Daoy (cell line): ENCODE measurements around the gene SPON1. TPM values are rescaled to one million over a fixed set of nuclear protein-coding genes. Genes with fewer than 3 reads are reported as not detected.
"Not testable (repeated sequence)": the region's sequence is repeated elsewhere in the genome, so short reads cannot be mapped to it uniquely, and the experiment has no call there.

Source experiments
- DNase-seq: peaks from one replicate; pipeline ENCODE4 v3.0.0-alpha.2; 2015; ENCODE audit warnings: low read depth
- total RNA-seq: library from RNA; depleted of rRNA; stranded (reverse); fragments of >200 nt; shearing (Covaris generic); gene quantifications from 2 replicates; pipeline ENCODE4 v1.2.3, GENCODE V29; 2014

The SPON1 gene
- total RNA-seq, 1 experiment from 2014 or later = 0.11 TPM

DNA sequence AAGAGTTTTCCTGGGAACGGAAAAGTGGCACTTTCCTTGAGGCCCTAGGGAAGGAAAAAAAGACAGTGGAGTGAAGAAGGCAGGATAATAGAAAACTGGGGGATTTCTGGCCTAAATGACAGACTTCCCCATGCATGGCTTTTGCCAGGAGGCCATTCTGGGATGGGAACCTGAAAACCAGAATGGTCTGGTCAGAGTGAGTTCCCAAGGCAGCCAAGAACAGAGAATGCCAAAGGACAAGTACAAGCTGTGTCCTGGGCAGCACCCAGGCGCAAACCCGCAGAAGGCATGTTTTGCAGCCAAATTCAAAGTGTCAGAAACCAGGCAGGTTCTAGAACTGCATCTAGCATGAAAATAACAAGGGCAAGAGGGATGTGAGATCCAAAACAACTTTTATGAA, 162.4 kb downstream of the SPON1 start:
- DNase-seq = no peak

DNA sequence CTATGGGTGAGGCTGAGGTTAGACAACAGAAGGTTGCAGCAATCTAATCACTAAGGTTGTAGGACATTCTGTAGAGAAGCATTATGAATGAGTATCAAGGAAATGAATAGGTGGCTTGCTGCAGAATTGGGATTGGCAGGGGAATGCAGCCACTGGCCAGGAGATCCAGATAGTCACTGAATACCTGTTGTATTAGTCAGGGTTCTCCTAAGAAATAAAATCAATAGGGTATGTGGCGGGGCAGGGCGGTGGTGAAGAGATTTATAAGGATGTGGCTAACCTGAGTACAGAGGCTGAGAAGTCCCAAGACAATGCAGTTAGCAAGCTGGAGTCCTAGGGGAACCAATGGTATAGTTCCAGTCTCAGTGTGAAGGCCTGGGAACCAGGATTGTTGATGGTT, 163.0 kb downstream of the SPON1 start:
- peak; percentile 2 for DNase-seq

DNA sequence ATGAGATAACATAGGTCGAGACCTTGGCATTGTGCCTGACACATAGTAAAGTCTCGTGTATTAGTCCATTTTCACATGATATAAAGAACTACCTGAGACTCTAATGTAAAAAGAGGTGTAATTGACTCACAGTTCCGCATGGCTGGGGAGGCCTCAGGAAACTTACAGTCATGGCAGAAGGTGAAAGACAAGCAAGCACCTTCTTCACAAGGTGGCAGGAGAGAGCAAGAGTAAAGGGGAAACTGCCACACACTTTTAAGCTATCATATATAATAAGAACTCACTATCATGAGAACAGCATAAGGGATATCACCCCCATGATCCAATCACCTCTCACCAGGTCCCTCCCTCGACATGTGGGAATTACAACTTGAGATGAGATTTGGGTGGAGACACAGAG, 165.2 kb downstream of the SPON1 start:
- no peak for DNase-seq

DNA sequence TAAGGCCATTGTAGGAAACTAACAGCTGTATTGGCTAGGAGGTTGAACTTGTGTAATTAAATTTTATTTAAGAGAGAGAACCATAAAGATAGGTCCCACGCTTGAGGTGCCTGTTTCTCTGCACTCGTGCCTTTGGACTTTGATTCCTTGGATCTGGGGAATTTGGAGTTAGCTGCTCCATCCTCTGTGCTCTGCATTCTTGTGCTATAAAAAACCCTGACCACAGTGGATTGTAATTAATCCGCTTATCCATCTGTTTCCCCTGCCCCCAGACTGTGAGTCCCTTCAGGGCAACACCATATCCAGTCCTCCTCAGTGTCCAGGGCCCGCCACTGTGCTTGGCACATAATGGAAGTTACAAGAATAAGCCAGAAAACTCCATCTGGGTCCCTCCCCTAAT, 169.8 kb downstream of the SPON1 start:
- DNase-seq = peak; percentile 2

DNA sequence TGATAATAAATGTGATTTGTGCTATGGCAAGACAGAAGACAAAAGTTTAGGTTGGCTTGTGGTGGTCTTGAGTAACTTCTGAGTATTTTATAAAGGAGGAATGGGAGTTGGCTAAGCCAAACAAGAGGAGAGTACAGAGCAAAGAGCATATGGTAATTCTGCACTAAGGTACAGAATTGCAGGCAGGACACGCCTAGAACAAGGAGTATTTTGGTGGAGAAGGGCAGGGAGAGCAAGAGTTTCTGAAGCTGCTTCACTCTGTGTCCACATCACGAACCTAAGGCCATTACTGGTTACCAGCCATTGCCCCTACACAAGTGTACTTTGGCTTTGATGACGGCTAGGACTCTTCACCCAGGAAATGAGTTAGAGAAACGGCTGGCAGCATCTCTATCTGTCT, 170.9 kb downstream of the SPON1 start:
- no peak for DNase-seq

DNA sequence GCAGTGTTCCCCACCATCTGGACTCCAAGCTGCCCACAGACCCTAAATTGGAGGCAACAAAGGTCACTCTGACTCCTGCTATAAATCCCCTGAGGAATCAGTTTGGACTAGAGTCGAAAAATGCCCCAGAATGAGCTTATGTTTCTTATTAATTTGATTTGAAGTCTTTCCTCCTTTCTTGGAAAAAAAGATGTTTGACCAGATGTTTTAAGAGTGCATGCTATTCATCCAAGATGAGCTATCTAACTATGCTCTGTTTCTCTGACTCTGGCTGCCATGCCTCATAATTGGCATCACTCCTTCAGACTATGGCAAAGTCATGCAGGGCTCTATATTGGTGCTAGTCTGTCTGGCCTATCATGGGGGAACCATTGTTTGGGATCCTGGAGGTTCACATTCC, 174.0 kb downstream of the SPON1 start:
- no peak for DNase-seq

DNA sequence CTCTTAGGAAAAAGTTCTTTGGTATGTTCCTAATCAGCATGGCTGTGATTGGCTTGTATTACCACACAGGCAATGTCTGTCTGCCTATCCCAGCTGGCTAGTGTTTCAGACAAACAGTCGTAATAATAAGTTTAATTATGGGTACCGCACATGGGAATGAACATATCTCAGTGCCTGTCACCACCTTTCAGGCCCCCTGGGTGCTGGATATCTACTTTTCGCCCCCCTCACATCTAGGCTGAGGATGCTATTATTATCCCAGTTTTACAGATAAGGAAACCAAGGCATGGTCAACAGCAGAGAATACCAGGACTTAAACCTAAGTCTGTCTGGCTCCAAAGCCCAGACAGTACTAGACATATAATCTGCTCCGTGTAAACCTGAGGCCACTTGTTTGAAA, 174.8 kb downstream of the SPON1 start:
- no peak for DNase-seq

DNA sequence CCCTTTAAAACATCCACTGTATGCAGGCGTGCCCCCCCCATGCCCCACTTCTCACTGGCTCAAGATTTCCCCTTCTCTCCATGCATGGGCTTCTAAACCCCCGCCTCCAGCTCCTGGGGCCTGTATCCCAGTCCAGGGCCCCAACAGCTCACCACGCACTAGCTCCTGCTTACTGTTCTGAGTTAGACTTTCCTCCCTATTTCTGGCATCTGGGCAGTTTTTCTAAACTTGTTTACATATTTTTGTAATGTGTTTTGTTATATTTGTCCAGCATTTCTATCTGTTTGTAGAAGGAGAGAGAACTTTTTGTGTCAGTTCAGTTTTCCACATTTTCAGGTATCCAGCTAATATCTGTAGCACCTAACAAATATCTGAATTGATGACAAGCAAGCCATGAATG, 178.5 kb downstream of the SPON1 start:
- no peak for DNase-seq

DNA sequence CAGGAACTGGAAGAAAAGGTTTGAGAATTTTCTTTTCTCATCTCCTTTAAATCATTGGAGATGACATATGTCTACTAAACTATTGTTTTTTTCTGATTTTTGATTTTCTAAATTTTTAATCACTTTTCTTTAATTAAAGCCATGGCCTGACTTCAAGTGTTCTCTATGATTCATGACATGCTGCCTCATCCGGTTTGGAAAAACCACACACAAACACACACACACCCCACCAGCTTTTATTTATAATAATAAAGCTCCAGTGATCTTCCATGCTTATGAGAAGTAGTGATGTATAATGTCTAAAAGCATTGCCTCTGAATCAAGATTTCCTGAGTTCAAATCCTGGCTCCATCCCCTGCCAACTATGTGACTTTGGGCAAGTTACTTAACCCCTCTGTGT, 179.2 kb downstream of the SPON1 start:
- no peak for DNase-seq

DNA sequence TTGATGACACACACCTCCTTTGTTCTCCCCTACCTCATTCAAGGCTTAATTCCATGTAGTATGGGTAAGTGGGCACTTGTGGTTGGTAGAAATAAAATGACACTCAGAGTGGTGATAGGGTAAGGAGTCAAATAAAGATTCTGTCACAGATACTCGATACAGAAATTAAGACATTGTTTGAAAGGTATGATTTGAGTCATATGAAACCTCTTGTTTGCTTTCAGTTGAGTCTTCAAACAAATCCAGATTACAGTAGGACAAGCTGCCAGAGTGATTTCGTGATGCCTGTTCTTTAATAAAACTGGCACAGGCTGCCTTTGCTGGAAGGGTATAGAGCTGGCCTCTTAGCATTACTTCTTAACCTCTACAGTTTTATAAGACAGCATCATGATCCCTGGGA, 182.4 kb downstream of the SPON1 start:
- DNase-seq = peak; percentile 21

DNA sequence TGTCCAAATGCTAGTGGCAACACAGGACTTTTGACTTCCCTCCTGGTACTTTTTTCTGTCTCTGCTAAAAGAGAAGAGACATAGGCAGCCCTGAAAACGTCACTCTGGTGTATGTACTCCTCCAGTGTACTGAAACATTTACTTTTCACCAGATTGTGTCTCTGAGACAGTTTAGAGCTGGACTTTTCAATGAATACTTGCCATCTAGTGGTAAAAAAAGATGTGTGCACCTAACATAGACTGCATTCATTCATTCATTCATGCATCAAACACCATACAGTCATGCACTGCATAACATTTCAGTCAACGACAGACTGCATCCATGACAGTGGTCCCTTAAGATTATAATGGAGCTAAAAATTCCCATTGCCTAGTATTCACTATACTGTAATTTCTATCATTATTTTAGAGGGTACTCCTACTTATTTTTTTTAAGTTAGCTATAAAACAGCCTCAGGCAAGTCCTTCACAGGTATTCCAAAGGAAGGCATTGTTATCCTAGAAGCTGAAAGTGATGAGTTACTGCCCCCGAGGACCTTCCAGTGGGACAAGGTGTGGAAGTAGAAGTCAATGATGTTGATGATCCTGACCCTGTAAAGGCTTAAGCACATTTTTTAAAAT, 186.2 kb downstream of the SPON1 start:
- peak; percentile 15 for DNase-seq

DNA sequence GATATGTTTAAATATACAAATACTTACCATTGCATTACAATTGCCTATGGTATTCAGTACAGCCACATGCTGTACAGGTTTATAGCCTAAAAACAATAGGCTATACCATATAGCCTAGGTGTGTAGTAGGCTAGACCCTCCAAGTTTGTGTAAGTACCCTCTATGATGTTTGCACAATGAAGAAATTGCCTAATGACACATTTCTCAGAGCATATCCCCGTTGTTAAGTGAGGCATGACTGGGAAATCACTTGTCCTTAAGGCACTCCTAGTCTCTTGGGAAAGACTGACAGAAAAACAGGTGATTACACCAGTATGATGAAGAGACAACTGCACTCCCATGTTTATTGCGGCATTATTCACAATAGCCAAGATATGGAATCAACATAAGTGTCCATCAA, 187.2 kb downstream of the SPON1 start:
- no peak for DNase-seq

DNA sequence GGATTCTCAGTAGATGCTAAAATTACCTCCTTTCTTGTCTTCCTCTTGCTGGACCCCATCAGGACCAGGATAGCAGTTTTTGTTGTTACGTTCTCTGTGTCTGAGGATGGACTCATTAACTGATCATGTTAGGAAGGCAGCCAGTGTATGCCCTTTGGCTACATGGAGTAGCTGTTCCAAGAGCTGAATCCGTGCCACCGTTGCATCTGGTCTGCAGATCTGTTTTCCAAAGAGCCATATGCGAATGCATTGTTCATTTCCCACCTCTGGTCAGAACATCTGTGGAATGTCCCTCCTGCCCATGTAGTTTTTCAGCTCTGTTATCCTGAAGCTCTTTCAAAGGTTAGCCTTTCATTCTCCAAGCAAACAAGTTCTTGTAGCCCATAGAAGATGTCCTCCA, 188.4 kb downstream of the SPON1 start:
- DNase-seq = no peak

DNA sequence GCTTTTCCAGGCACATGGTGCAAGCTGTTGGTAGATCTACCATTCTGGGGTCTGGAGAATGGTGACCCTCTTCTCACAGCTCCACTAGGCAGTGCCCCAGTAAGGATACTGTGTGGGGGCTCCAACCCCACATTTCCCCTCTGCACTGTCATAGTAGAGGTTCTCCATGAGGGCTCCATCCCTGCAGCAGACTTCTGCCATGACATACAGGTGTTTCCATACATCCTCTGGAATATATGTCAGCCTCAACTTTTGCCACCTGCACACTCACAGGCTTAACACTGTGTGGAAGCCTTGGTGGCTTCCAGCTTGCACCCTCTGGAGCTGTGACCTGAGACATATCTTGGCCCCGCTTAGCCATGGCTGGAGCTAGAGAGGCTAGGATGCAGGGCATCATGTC, 191.6 kb downstream of the SPON1 start:
- not testable (repeated sequence) for DNase-seq

DNA sequence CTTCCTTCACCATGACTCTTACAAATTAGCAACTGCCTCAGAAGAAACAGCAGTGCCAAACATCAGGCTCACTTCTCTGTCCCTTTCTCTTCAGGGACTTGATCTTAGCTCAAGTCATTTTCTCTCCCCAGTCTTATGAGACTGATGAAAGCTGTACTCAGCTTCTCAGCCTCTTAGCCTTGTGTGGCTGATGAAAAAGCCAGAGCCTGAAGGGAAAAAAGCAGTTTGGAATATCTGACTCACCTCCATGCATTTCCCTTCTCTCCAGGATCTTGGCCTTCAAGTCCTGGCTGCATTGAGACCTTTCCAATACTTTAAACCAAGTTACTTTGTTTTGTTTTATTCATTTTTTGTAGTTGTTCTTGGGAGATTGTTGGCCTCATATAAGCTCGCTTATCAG, 195.9 kb downstream of the SPON1 start:
- DNase-seq = no peak

DNA sequence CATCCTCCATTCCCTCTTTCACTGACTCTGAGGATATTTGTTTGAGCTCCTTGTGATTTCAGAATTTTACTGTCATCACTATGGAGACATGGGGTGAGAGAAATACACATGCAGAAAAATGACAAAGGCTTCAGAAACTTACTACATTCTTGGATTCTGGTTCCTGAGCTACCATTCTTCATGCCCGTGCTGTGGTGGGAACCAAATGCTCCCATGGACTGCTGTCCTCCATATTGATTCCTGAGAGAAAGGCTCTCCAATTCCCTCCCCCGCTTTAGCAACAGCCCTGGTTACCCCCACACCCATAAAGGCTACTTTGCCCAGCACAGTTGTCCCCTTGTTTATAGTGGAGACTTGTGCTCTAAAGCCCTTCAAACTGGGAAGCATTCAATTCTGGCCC, 201.1 kb downstream of the SPON1 start:
- no peak for DNase-seq

DNA sequence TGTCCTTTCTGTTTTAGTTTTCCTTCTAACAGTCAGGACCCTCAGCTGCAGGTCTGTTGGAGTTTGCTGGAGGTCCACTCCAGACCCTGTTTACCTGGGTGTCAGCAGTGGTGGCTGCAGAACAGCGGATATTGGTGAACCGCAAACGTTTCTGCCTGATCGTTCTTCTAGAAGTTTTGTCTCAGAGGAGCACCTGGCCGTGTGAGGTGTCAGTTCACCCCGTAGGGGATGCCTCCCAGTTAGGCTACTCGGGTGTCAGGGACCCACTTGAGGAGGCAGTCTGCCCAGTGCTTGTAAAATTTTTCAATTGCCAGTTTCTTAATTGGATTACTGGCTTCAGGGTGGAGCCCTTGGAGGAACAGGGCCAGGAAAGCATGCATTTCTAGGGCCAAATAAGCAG, 211.2 kb downstream of the SPON1 start:
- DNase-seq = not testable (repeated sequence)

DNA sequence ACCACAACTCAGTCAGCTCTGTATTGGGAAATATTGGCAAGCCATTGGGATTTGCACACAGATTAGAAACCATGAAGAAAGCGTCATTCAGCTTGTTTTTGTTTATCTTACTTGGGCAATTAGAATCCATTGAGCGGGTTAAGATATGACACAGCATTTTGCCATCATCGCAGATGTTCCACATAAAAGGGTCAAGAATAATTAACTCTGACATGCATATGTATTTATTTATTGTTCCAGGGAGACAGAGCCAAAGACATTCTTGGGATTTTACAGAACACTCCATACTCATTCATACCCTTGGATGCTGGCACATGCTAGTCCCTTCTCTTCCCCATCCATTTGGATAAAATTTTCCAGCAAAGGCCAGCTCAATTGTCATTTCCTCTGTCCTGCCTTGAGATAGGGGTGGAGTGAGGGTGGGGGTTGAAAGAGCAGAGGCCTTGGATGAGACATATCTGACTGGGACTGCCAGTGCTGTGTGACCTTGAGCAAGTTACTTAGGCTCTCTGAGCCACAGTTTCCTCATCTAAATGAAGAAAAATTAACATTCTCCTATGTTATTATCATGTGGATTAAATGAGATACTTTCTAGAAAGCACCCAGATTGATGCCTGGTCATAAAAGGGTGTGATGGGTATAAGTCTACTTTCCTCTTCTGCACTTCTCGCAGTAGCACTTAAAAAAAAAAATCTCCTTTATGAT, 216.7 kb downstream of the SPON1 start:
- no peak for DNase-seq

DNA sequence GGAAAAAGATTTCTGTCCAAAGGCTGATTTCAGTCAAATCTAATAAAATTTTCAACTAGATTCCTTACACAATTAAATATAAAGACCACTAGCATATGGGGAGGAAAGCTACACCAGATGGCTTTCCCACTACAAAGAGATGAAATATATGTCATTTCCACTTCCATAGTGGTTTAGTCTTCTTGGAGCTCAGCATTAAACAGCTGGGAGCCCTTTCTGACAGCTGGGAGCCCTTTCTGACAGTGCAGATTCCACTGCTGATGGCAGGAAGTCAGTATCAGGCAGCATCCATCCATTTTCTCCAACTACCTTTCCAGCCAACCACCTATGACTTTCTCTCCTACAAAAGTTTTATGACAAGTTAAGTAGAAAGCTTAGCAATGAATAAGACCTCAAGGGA, 218.6 kb downstream of the SPON1 start:
- no peak for DNase-seq

DNA sequence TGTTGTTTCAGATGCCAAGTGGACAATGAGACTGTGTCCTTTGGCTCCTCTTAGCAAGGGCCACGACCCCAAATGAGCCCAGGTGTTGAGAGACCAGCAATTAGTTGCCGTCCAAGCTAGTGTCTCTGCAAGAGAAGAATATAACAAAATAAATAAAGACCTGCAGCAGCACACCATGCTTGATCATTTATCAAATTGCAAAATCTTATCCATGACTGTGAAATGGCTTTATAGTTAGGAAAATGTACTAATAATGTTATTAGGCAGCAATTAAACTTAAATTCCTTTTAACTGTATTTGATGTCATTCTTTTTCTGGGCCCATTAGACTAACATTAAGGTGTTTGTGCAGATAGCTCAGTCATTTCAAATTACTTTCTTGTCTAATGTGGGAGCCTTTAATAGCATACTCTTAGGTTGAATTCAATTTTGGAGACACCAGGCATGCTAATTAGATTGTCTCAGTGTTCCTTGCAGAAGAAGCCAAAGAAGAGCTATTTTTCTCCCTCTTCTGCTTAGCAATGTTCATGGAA, 220.4 kb downstream of the SPON1 start:
- DNase-seq = no peak

DNA sequence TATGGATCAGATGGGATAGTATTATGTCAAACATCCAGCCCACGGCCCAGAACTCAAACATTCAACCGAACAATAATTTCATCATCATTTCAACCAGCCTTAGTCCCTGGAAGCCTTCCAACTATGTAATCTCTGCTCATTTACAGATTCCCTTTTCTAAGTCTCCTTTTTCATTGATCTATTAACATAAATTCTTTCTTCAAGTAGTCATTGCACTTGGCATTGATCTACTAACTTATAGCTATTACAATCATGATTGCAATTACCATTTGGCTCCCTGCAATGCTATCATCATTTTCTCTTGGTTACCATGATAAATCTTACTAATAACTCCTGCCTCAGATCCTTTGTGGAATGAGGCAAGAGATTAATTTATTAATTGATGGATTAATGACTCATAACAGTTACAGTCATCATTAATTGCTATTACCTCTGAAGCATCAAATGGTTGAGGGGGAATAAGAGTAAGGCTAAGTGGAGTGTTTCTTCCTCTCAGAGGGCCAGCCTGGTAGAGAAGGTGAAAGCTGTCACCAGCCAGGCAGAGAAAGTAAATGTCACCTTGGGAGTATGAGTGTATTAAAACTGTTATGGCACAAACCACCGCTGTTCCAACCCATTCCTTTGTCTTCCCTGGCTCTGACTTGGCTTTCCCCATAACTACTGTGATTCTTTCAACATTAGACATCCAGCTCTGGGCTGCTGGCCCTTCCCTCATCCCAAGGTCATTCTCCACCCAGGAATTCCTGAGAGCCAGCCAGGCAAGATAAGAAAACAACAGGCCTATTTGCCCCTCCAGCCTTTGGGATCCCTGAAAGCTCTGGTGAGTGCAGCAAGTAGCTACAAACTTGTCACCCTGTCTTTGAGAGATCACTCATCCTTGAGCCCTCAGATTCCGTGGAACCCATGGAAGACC, 221.8 kb downstream of the SPON1 start:
- DNase-seq = no peak

DNA sequence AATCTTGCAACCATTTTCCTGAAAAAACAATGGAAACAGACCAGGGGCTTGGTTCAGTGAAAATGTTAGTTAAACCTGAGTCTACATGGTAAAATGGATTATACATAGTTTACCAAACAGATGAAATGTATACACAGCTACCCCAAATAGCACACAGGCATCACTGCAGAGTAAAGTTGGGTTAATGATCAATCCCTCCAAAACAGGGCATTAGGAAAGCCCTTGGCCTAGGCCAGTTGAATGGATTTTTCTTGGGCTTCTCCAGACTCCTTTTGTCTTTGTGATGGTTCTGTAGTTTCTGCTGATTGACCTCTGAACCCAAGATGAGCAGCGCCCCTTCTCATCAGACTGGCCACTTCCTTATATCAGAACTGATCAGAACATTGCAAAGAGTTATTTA, 222.9 kb downstream of the SPON1 start:
- no peak for DNase-seq
